HG02642 (cell line): ENCODE measurements around the gene AP1G2.

Experiments
- ATAC-seq: cut with Tn5 transposase; IDR thresholded peaks from one replicate; pipeline ENCODE4 v1.9.1; 2021; ENCODE audit warnings: mild to moderate bottlenecking; ENCODE audit not compliant: unreplicated experiment, poor library complexity

The AP1G2 gene

DNA sequence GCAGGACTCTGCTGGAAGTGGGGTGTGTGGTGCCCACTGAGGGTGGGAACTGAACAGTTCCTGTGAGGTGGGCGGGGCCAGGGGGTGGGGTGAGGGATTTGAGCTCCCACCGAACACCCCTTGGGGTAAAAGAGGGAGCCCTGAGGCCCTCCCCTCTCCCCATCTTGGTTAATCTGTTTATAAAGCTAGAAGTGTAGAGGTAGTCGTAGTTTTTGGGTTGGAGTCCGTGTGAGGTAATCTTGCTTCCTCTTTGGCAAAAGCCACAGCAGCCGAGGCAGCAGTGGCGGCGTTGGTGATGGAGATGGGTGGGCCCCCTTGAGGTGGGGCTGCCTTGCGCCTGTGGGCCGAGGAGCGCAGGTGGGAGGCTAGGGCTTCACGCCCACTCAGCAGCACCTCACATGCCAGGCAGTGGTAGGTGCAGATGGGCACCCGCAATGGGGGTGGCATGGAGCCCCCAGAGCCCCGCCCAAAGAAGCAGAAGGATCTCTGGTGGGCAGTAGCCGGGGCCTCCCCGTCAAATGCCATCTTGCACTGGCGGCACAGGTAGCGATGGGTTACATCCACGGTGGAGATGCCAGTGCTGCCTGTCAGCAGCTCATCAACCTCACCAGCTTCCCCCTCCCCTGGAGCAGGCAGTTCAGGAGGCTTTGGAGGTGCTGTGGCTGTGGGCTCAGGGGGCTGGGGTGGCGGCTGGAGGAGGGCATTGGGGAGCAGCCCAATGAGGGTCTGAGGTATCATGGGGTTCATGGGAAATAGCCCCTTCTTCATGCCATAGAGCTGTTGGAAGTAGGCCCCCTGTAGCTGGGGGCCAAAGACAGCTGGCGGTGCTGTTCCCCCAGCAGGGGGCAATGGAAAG is 45.6 kb downstream of the AP1G2 start:
- ATAC-seq, result no peak

DNA sequence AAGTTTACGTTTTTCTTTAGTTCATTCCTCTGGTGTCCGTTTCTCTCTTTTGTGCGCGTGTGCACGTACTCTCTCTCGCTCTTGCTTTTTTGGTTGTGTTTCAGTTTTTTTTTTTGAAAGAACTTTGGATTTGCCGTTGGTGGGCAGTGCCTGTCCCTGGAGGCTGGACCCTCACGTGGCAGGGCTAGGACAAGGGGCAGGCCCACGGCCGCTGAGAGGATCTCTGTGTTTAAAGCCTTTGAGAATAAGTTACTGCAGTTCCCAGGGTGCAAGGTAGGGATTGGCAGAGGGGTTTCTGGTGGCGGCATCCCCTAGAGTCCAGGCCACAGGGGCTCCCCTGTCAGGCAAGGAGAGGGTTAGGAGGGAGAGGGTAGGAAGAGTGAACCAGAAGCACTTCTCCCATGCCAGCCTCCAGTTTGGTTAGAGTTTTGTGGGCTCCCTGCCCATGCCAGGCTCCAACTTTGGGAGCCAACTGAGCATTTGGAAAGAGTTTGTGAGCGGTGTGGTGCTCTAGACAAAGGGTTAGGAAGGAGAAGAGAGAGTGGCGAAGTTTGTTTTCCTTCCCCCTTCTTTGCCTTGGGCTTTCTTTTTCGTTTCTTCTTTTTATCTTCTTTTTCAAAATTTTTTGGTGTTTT is 46.6 kb downstream of the AP1G2 start:
- ATAC-seq, result no peak

DNA sequence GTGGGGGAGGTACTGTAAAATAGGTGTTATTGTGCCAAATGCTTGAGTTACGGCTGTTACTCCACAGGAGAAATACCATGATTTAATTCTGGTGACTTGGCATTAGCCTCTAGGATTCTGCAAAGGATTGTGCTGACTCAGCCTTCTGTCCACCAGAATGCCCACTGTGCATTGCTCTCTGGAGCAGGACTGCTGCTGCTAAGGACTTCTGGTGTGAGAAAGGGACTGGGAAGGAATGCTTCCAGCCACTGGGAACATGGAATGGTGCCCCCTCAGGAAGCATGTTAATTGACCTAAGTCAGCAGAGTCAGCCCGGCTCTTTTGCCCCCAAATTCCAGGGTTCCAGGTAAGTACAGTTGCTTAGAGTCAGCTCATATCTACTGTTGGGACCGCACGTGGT is 48.9 kb downstream of the AP1G2 start:
- no peak for ATAC-seq

GRCh38 chr14:23517650-23518326 is 49.8 kb downstream of the AP1G2 start:
- no peak for ATAC-seq

- ATAC-seq, result no peak
Measured at GRCh38 chr14:23514644-23514957, 53.0 kb downstream of the AP1G2 start.

GRCh38 chr14:23513818-23514643 is 53.6 kb downstream of the AP1G2 start:
- ATAC-seq, result no peak

GRCh38 chr14:23513005-23513817 is 54.4 kb downstream of the AP1G2 start:
- no peak for ATAC-seq

DNA sequence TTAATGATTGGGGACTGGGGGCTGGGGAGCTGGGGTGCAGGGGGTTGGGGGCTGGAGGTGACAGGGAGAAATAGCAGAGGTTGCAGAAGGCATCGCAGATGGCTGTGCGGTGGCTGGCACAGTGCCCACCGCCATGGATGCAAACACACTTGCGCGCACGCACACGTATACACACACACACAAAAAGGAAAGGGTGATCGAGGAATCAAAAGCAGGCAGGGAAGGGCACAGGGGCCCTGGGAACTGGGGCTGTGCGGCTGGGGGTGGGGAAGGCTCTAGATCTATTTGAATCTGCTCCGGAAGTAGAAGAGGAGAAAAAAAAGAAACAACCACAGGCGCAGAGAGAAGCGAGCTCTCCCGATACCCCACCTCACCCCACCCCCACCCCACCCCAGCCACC is 55.4 kb downstream of the AP1G2 start:
- no peak for ATAC-seq
